Thyroid gland (tissue), 4 donors: ENCODE results near the gene PHF13. TPM values are rescaled to one million over a fixed set of nuclear protein-coding genes. Genes with fewer than 3 reads are reported as not detected.

Source experiments
- DNase-seq, 2 donors: peaks; one replicate each; pipeline ENCODE4 v3.0.0-alpha.2; 2019
- H3K27ac ChIP-seq, 3 donors: fragments of 200-600 bp; sonication (generic); 1 replicate in 2 of 3; 2 replicates in 1 of 3; pipeline ENCODE4 v1.5.1; 2016 to 2019; ENCODE audit warnings: mild to moderate bottlenecking in 1 of 3, moderate library complexity in 1 of 3
- H3K27me3 ChIP-seq: fragments of 200-600 bp; sonication (generic); one replicate; pipeline ENCODE4 v1.5.1; 2019
- H3K36me3 ChIP-seq, 2 donors: fragments of 200-600 bp; sonication (generic); one replicate each; pipeline ENCODE4 v1.5.1; 2016 to 2019
- H3K4me1 ChIP-seq, 2 donors: fragments of 200-600 bp; sonication (generic); one replicate each; pipeline ENCODE4 v1.5.1; 2017 to 2019
- H3K4me3 ChIP-seq, 3 donors: fragments of 200-600 bp; sonication (generic); replicated peaks in 1 of 3; 1 replicate in 2 of 3; 2 replicates in 1 of 3; pipeline ENCODE4 v1.5.1; 2016; ENCODE audit warnings: mild to moderate bottlenecking in 1 of 3
- H3K9me3 ChIP-seq: fragments of 200-600 bp; sonication (generic); one replicate; pipeline ENCODE4 v1.5.1; 2017
- CTCF ChIP-seq, 6 experiments: fragments of 200-600 bp in 3 of 6; fragments of 450-650 bp in 3 of 6; sonication (generic) in 3 of 6; IDR thresholded peaks; one replicate each; pipeline ENCODE4 v1.5.1; 2016 to 2019; ENCODE audit warnings: antibody characterized with exemption in 6 of 6, mild to moderate bottlenecking in 2 of 6, inconsistent platforms in 1 of 6, moderate library complexity in 1 of 6
- POLR2A ChIP-seq, 2 donors: fragments of 450-650 bp; IDR thresholded peaks; one replicate each; pipeline ENCODE4 v1.6.1; 2017; ENCODE audit warnings: antibody characterized with exemption in 2 of 2, mild to moderate bottlenecking in 2 of 2, moderate library complexity in 1 of 2
- WGBS, 2 donors: methylation state at CpG; one replicate each; pipeline ENCODE4 v1.1.5; 2017; 5-methylcytosine and 5-hydroxymethylcytosine counted together
- intact Hi-C: fragments of 100-400 bp; cut with DNase I; formaldehyde crosslinking; loops from one replicate; pipeline ENCODE4 v1.15.1; 2023
- total RNA-seq, 4 donors: library from RNA; depleted of rRNA; stranded (reverse); fragments of >200 nt; gene quantifications; one replicate each; pipeline ENCODE4 v1.2.3, GENCODE V29; 2016

Gene PHF13
- total RNA-seq, 4 donors from 2014 or later, result 7.8 to 14.1 (median 9.5) TPM

DNA sequence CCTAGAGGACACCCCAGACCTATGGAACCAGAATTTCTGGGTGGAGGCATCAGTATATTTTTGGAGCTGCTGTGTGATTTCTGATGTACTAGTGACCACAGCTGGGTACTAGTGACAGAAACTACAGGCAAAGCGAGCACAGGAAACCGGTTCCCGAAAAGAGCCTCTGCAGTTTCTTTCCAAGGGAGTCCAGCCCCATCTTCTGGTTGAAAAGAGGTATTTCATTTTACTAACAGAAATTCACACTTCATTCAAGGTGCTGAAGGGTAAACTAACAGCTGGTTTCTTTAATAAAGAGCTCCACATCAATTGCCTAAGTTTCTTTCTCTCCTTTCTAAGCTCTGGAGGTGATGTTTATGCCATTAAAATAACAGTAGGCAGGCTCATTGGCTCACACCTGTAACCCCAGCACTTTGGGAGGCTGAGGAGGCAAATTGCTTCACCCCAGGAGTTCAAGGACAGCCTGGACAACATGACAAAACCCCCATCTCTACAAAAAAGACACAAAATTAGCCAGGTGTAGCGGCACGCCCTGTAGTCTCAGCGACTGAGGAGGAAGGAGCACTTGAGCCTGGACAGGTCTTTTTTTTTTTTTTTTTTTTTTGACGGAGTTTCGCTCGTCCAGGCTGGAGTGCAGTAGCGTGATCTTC is 33.1 kb downstream of the PHF13 start:
- TF ChIP-seq CTCF (IDR thresholded peaks at IDR 0.05) (peak; percentile 35 to 82 (median 70)), POLR2A (IDR thresholded peaks at IDR 0.05) (no peak)
- Histone ChIP-seq H3K36me3 (peaks cover 0 to 3% of the 10 kb centered on the region in 2 donors), H3K27me3 (no peaks in the 10 kb centered on the region), H3K4me1 (no peaks in the 10 kb centered on the region), H3K27ac (no peak overlapping the region), H3K4me3 (no peak overlapping the region), H3K9me3 (no peaks in the 10 kb centered on the region)
- WGBS, 2 donors, result 27 to 29% methylated on average over 10 of the region's 10 CpGs
- DNase-seq, result peak; percentile 50 to 51
- intact Hi-C loops, result loop anchor here (2.0 to 5.0 kb wide), 2 partner anchors 92 to 159 kb away; partner anchors contain the start of genes NOL9 and TAS1R1

DNA sequence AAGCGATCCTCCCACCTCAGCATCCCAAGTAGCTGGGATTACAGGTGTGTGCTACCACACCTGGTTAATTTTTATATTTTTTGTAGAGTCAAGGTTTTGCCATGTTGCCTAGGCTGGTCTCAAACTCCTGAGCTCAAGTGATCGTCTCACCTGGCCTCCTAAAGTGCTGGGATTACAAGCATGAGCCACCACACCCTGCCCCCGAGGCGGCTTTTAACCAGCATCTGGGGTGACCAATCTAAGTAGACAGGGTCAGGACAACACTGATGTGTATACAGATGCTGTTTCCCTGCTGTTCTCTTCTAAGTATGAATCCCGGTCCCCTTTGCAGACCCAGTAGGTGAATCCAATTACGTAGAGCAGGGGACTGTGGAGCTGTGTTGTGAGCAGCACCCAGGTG is 35.0 kb downstream of the PHF13 start:
- peaks cover 7 to 12% of the 10 kb centered on the region in 2 donors for H3K36me3 ChIP-seq
- H3K9me3 ChIP-seq, result no peaks in the 10 kb centered on the region
- intact Hi-C loops, result loop anchor here (5.0 kb wide), 1 partner anchor 161 kb away; no protein-coding TSS in a partner anchor
- H3K4me1 ChIP-seq, result no peaks in the 10 kb centered on the region
- 79 to 94% methylated on average over 6 of the region's 6 CpGs for WGBS, 2 donors
- H3K27ac ChIP-seq, result no peak overlapping the region
- TF ChIP-seq CTCF (IDR thresholded peaks at IDR 0.05) (no peak), POLR2A (IDR thresholded peaks at IDR 0.05) (no peak)
- no peak overlapping the region for H3K4me3 ChIP-seq
- no peak for DNase-seq
- H3K27me3 ChIP-seq, result no peaks in the 10 kb centered on the region

GRCh38 chr1:6651909-6652308 is 38.4 kb downstream of the PHF13 start:
- intact Hi-C loops, result no loop called here
- peaks cover 7 to 10% of the 10 kb centered on the region in 2 donors for H3K36me3 ChIP-seq
- H3K27ac ChIP-seq, result no peak overlapping the region
- H3K27me3 ChIP-seq, result no peaks in the 10 kb centered on the region
- H3K4me3 ChIP-seq, result no peak overlapping the region
- WGBS, 2 donors, result 82 to 87% methylated on average over 12 to 17 of the region's 17 CpGs
- no peak for DNase-seq
- H3K9me3 ChIP-seq, result no peaks in the 10 kb centered on the region
- H3K4me1 ChIP-seq, result no peaks in the 10 kb centered on the region
- TF ChIP-seq CTCF (IDR thresholded peaks at IDR 0.05), result no peak

- Histone ChIP-seq H3K27ac (peak overlapping the region in 1 of 3 donors; percentile 1), H3K4me1 (no peaks in the 10 kb centered on the region), H3K4me3 (no peak overlapping the region), H3K36me3 (peaks cover 7 to 10% of the 10 kb centered on the region in 2 donors), H3K27me3 (no peaks in the 10 kb centered on the region), H3K9me3 (no peaks in the 10 kb centered on the region)
- intact Hi-C loops, result no loop called here
- WGBS, 2 donors, result 81 to 85% methylated on average over 6 of the region's 6 CpGs
- no peak for DNase-seq
- no peak for TF ChIP-seq POLR2A (IDR thresholded peaks at IDR 0.05)
- TF ChIP-seq CTCF (IDR thresholded peaks at IDR 0.05), result no peak
Observed at GRCh38 chr1:6652986-6653385, 39.5 kb downstream of the PHF13 start.

DNA sequence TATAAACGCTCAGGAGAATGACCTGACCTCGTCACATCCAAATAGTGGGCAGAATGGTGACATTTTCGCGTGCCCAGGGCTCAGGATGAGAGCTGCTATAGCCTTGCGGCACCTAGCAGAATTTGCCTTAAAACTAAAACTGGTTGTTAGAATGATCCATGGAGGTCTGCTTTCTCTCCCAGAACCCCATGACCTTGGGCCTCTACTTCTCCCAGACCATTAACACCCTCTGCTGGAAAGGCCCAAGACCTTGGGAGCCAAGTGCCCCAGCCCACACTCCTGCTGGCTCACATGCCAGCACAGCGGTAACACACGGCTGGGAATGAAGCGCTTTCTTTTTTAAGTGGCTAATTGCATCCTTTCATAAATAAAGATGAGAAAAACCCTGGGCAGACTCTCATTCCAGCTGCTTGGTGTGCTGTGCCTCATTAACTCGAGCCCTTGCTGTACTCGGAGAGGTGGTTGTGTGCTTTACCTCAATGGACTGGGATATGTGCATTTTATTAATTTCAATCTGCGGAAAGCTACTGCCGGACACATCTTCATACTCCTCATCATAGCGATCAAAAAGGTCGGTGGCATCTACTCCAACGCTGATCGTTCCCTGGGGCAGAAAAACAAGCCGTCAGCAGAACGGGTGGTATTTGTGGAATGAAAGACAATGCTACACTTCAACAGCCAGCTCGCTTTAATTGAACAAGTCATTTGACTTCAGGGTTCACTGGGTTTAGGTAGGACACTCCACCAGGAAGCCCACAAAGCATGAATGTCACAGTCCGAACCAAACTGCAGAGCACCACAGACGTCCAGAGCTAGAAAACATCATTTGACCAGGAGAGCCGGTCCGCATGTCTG is 40.1 kb downstream of the PHF13 start:
- Histone ChIP-seq H3K36me3 (peaks cover 7 to 10% of the 10 kb centered on the region in 2 donors), H3K9me3 (no peaks in the 10 kb centered on the region), H3K4me3 (no peak overlapping the region), H3K27me3 (no peaks in the 10 kb centered on the region), H3K27ac (peak overlapping the region in 1 of 3 donors; percentile 1), H3K4me1 (no peaks in the 10 kb centered on the region)
- no peak for TF ChIP-seq POLR2A (IDR thresholded peaks at IDR 0.05)
- no peak for TF ChIP-seq CTCF (IDR thresholded peaks at IDR 0.05)
- WGBS, 2 donors, result 80 to 81% methylated on average over 23 of the region's 23 CpGs
- no peak for DNase-seq
- intact Hi-C loops, result no loop called here
